Measurements from ENCODE around the gene NUDT16. TPM values are rescaled to one million over a fixed set of nuclear protein-coding genes. Genes with fewer than 3 reads are reported as not detected.

Gene NUDT16
- total RNA-seq, 1 donor from 2014 or later, result 7.6 TPM

DNA sequence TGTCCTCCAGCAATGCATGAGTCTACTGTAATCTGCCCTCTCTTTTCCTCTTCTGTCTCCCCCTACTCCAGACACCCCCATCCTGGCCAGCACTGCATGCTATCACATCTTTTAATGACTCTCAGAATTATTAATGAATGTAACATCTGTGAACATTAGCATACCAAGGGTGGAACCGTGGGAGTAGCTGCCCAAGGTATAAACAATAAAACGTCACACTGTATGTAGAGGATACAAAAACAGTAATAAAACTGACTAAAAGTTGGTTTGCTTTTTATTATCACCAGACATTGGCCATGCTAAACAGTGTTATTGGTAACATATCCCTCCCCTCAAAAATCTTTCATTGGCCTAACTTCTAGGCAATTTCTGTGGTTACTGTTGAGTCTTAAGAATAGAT, 24.7 kb downstream of the NUDT16 start:
- no peak for TF ChIP-seq CTCF (IDR thresholded peaks at IDR 0.05; ENCODE audit: insufficient read depth, low read length, severe bottlenecking)
- Histone ChIP-seq H3K27me3 (ENCODE audit: control insufficient read depth, insufficient read depth, low read length) (no peaks in the 10 kb centered on the region), H3K4me3 (ENCODE audit: low read depth, low read length) (no peak overlapping the region), H3K36me3 (ENCODE audit: control insufficient read depth, insufficient read depth, low read length) (no peaks in the 10 kb centered on the region)
- FAIRE-seq, result no peak
- DNase-seq (ENCODE audit: low read depth), result no peak

GRCh38 chr3:131417751-131418150, 36.2 kb downstream of the NUDT16 start:
- no peaks in the 10 kb centered on the region for H3K36me3 ChIP-seq (ENCODE audit: control insufficient read depth, insufficient read depth, low read length)

DNA sequence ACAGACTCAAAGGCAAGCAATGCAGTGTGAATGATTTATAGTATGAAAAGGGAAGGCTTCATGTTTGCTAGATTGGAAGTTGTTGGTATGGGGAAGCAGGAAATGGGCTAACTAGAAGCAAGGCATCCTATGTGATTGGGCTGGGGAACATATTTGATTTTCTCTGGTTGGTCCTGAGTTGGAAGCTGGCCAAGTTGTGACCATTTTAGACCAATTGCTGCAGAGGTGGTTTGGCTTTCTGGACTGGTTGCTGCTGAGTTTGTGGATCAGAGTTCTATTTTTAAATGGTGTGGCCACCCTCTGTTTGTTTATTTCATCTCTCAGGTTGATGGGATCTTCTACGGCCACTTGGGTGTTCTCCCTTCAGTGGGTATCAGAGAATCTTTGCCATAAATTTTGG, 39.7 kb downstream of the NUDT16 start:
- Histone ChIP-seq H3K36me3 (ENCODE audit: control insufficient read depth, insufficient read depth, low read length) (no peaks in the 10 kb centered on the region), H3K4me3 (ENCODE audit: low read depth, low read length) (no peak overlapping the region), H3K27me3 (ENCODE audit: control insufficient read depth, insufficient read depth, low read length) (no peaks in the 10 kb centered on the region)
- no peak for DNase-seq (ENCODE audit: low read depth)
- TF ChIP-seq CTCF (IDR thresholded peaks at IDR 0.05; ENCODE audit: insufficient read depth, low read length, severe bottlenecking), result no peak
- FAIRE-seq, result no peak

More at GRCh38 chr3:131417751-131418150, 36.2 kb downstream of the NUDT16 start:
- FAIRE-seq (no peak), DNase-seq (ENCODE audit: low read depth) (no peak)
- Histone ChIP-seq H3K4me3 (ENCODE audit: low read depth, low read length) (no peak overlapping the region), H3K27me3 (ENCODE audit: control insufficient read depth, insufficient read depth, low read length) (no peaks in the 10 kb centered on the region)
- TF ChIP-seq CTCF (IDR thresholded peaks at IDR 0.05; ENCODE audit: insufficient read depth, low read length, severe bottlenecking), result no peak

GRCh38 chr3:131421957-131422498, 40.5 kb downstream of the NUDT16 start:
- Histone ChIP-seq H3K27me3 (ENCODE audit: control insufficient read depth, insufficient read depth, low read length) (no peaks in the 10 kb centered on the region), H3K36me3 (ENCODE audit: control insufficient read depth, insufficient read depth, low read length) (no peaks in the 10 kb centered on the region), H3K4me3 (ENCODE audit: low read depth, low read length) (no peak overlapping the region)
- FAIRE-seq (no peak), DNase-seq (ENCODE audit: low read depth) (no peak)
- TF ChIP-seq CTCF (IDR thresholded peaks at IDR 0.05; ENCODE audit: insufficient read depth, low read length, severe bottlenecking), result no peak

GRCh38 chr3:131427226-131427625, 45.7 kb downstream of the NUDT16 start:
- no peak for TF ChIP-seq CTCF (IDR thresholded peaks at IDR 0.05; ENCODE audit: insufficient read depth, low read length, severe bottlenecking)
- H3K27me3 ChIP-seq (ENCODE audit: control insufficient read depth, insufficient read depth, low read length), result no peaks in the 10 kb centered on the region
- H3K36me3 ChIP-seq (ENCODE audit: control insufficient read depth, insufficient read depth, low read length), result no peaks in the 10 kb centered on the region
- H3K4me3 ChIP-seq (ENCODE audit: low read depth, low read length), result no peak overlapping the region
- DNase-seq (ENCODE audit: low read depth), result no peak
- FAIRE-seq, result no peak

- no peak for TF ChIP-seq CTCF (IDR thresholded peaks at IDR 0.05; ENCODE audit: insufficient read depth, low read length, severe bottlenecking)
- FAIRE-seq (peak; percentile 92), DNase-seq (ENCODE audit: low read depth) (no peak)
- Histone ChIP-seq H3K36me3 (ENCODE audit: control insufficient read depth, insufficient read depth, low read length) (no peaks in the 10 kb centered on the region), H3K27me3 (ENCODE audit: control insufficient read depth, insufficient read depth, low read length) (no peaks in the 10 kb centered on the region), H3K4me3 (ENCODE audit: low read depth, low read length) (no peak overlapping the region)
Measured at GRCh38 chr3:131431754-131432153, 50.2 kb downstream of the NUDT16 start.
